ENCODE measurements around the gene CBARP. TPM values are rescaled to one million over a fixed set of nuclear protein-coding genes. Genes with fewer than 3 reads are reported as not detected.

Gene CBARP
- polyA plus RNA-seq, 1 of the 3 experiments (the other 2 are of a cell fraction) = 5.1 TPM

DNA sequence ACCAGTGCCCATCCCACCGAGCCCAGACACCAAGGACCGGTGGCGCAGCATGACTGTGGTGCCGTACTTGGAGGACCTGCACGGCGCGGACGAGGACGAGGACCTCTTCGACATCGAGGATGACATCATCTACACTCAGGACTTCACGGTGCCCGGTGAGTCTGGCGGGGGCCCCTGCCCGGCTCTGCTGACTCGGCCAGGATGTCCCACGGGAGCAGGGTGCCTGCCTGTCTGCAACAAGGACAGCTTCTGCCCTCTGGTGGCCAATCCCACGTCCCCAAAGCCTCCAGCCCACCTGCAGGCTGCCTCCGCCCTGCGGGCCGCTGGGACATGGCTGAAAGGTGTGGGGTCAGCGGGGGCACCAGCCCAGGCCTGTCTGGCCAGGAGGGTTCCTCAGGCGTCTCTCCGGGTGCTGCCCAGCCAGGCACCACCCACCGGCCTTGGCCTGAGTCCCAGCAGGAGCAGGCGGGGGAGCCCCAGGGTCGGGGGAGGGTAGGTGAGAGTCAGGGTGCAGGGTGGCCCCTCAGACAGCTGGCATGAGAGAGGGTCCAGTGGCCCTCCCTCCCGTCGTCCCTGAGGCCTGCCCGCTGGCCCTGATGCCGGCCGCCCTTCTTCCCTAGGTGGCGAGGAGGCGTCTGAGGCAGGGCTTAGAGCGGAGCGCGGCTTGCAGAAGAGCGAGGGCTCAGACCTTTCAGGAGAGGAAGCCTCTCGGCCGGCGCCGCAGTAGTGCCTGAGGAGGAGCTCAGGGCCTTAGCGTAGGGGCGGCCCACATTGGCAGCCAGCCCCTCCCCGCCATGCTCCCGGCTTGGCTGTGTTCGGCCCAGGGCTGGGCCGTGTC is 14.6 kb downstream of the CBARP start:
- CTCF ChIA-PET = interaction anchor here (0.7 to 7.0 kb wide), 17 partner anchors 9 to 268 kb away, joined by 3 to 82 read pairs (median 5); partner anchors contain the start of genes ATP5F1D, CBARP and CIRBP
- Histone ChIP-seq H3K9ac (no peak overlapping the region), H3K4me3 (ENCODE audit: low read depth in 2 of 2, low read length in 1 of 2) (no peak overlapping the region; a peak in 1 of 4 replicates), H3K36me3 (replicated peaks in 1 of 2; ENCODE audit: control insufficient read depth in 1 of 2, insufficient read depth in 2 of 2, low read length in 1 of 2) (peaks cover 0 to 53% of the 10 kb centered on the region in 2 experiments), H3K9me2 (no peaks in the 10 kb centered on the region), H2AFZ (ENCODE audit: low read depth) (no peak overlapping the region), H3F3A (replicated peaks; ENCODE audit: insufficient read depth) (peaks cover 3% of the 10 kb centered on the region), H4K20me1 (ENCODE audit: insufficient read depth) (peaks cover 21% of the 10 kb centered on the region; the same call in 1 of the 2 replicates), H3K27ac (ENCODE audit: low read depth in 2 of 2, low read length in 1 of 2) (no peak overlapping the region; a peak in 1 of 4 replicates), H3K27me3 (ENCODE audit: insufficient read depth) (no peaks in the 10 kb centered on the region), H3K79me2 (ENCODE audit: insufficient read depth) (peaks cover 25% of the 10 kb centered on the region), H3K4me2 (no peak overlapping the region), H3K4me1 (ENCODE audit: control insufficient read depth in 1 of 2, insufficient read depth in 2 of 2, low read depth in 1 of 2, low read length in 1 of 2) (peaks cover 0 to 5% of the 10 kb centered on the region in 2 experiments; a peak in 1 of 4 replicates), H3K9me3 (no peaks in the 10 kb centered on the region)
- WGBS (ENCODE audit: low lambda C conversion rate) = 78% methylated on average over 23 of the region's 48 CpGs
- POLR2A ChIA-PET = interaction anchor here (1.2 kb wide), 1 partner anchor 46 kb away, joined by 3 read pairs; no protein-coding TSS in a partner anchor
- DNase-seq = peak; percentile 76
- no peak for TF ChIP-seq POLR2AphosphoS5 (IDR thresholded peaks at IDR 0.05; ENCODE audit: low read depth, low read length)
- TF ChIP-seq, protein P1, sequence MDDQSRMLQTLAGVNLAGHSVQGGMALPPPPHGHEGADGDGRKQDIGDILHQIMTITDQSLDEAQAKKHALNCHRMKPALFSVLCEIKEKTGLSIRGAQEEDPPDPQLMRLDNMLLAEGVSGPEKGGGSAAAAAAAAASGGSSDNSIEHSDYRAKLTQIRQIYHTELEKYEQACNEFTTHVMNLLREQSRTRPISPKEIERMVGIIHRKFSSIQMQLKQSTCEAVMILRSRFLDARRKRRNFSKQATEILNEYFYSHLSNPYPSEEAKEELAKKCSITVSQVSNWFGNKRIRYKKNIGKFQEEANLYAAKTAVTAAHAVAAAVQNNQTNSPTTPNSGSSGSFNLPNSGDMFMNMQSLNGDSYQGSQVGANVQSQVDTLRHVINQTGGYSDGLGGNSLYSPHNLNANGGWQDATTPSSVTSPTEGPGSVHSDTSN (IDR thresholded peaks at IDR 0.05) = no peak
- no peak for TF ChIP-seq NRF1 (IDR thresholded peaks at IDR 0.05; ENCODE audit: low read depth, low read length)
- no peak for TF ChIP-seq GATA2 (CRISPR knock-in tag; IDR thresholded peaks at IDR 0.05)
- no peak for TF ChIP-seq JUND (IDR thresholded peaks at IDR 0.05)
- TF ChIP-seq RAD21 (IDR thresholded peaks at IDR 0.05; ENCODE audit: low read length) = peak; percentile 39; the same call in 1 of the 2 replicates
- peak; percentile 25; the same call in 1 of the 2 replicates for TF ChIP-seq SMC3 (IDR thresholded peaks at IDR 0.05; ENCODE audit: low read depth, low read length)
- no peak for TF ChIP-seq RCOR1 (IDR thresholded peaks at IDR 0.05; ENCODE audit: low read length)
- TF ChIP-seq, protein P2, sequence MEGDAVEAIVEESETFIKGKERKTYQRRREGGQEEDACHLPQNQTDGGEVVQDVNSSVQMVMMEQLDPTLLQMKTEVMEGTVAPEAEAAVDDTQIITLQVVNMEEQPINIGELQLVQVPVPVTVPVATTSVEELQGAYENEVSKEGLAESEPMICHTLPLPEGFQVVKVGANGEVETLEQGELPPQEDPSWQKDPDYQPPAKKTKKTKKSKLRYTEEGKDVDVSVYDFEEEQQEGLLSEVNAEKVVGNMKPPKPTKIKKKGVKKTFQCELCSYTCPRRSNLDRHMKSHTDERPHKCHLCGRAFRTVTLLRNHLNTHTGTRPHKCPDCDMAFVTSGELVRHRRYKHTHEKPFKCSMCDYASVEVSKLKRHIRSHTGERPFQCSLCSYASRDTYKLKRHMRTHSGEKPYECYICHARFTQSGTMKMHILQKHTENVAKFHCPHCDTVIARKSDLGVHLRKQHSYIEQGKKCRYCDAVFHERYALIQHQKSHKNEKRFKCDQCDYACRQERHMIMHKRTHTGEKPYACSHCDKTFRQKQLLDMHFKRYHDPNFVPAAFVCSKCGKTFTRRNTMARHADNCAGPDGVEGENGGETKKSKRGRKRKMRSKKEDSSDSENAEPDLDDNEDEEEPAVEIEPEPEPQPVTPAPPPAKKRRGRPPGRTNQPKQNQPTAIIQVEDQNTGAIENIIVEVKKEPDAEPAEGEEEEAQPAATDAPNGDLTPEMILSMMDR (IDR thresholded peaks at IDR 0.05) = peak; percentile 61

DNA sequence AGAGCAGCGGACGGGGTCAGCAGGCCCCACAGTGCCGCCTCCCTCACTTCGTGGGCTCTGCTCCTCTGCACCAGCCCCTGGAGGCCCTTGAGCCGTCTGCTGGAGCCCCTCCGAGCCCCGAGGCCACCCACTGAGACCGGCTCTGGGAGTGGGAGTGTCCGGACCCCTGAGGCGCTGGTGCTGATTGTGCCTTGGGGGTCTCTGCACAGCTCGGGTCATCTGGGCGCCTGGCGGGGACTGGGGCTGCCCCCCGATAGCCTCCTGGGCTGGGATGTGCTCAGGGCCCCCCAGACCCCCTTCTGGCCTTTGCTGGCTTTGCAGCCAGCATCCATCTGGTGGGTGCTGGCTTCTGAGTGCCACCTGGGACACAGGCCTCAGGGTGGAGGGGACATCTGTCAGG is 15.4 kb downstream of the CBARP start:
- peaks cover 33% of the 10 kb centered on the region for H3K79me2 ChIP-seq (ENCODE audit: insufficient read depth)
- CTCF ChIA-PET = interaction anchor here (0.9 to 7.0 kb wide), 17 partner anchors 8 to 267 kb away, joined by 3 to 82 read pairs (median 7); partner anchors contain the start of genes ATP5F1D, CBARP and CIRBP
- WGBS (ENCODE audit: low lambda C conversion rate) = 90% methylated on average over 2 of the region's 14 CpGs

More for the DNA sequence above, 15.4 kb downstream of the CBARP start:
- Histone ChIP-seq H3K4me3 (ENCODE audit: low read depth in 2 of 2, low read length in 1 of 2) (no peak overlapping the region; a peak in 1 of 4 replicates), H3K36me3 (replicated peaks in 1 of 2; ENCODE audit: control insufficient read depth in 1 of 2, insufficient read depth in 2 of 2, low read length in 1 of 2) (peaks cover 0 to 45% of the 10 kb centered on the region in 2 experiments), H3K9me3 (no peaks in the 10 kb centered on the region), H2AFZ (ENCODE audit: low read depth) (no peak overlapping the region), H3K4me1 (ENCODE audit: control insufficient read depth in 1 of 2, insufficient read depth in 2 of 2, low read depth in 1 of 2, low read length in 1 of 2) (peaks cover 0 to 5% of the 10 kb centered on the region in 2 experiments; a peak in 1 of 4 replicates), H3K27me3 (ENCODE audit: insufficient read depth) (no peaks in the 10 kb centered on the region), H3F3A (replicated peaks; ENCODE audit: insufficient read depth) (peaks cover 6% of the 10 kb centered on the region), H4K20me1 (ENCODE audit: insufficient read depth) (peaks cover 22% of the 10 kb centered on the region; the same call in 1 of the 2 replicates), H3K9me2 (no peaks in the 10 kb centered on the region), H3K4me2 (no peak overlapping the region), H3K9ac (no peak overlapping the region), H3K27ac (ENCODE audit: low read depth in 2 of 2, low read length in 1 of 2) (no peak overlapping the region; a peak in 1 of 4 replicates)
- DNase-seq = peak; percentile 76
- TF ChIP-seq RFX5 (IDR thresholded peaks at IDR 0.05; ENCODE audit: low read length) (no peak), TAF1 (IDR thresholded peaks at IDR 0.05; ENCODE audit: borderline replicate concordance, low read depth, low read length) (no peak), YY1 (IDR thresholded peaks at IDR 0.05; ENCODE audit: low read depth) (no peak), NFIC (IDR thresholded peaks at IDR 0.05; ENCODE audit: borderline replicate concordance) (no peak)
- POLR2A ChIA-PET = interaction anchor here (1.2 kb wide), 1 partner anchor 46 kb away, joined by 3 read pairs; no protein-coding TSS in a partner anchor

Measured in SK-N-SH (cell line).